Measurements from ENCODE around the gene ROMO1.
"Not testable (repeated sequence)": the region's sequence is repeated elsewhere in the genome, so short reads cannot be mapped to it uniquely, and the experiment has no call there.

Gene ROMO1

DNA sequence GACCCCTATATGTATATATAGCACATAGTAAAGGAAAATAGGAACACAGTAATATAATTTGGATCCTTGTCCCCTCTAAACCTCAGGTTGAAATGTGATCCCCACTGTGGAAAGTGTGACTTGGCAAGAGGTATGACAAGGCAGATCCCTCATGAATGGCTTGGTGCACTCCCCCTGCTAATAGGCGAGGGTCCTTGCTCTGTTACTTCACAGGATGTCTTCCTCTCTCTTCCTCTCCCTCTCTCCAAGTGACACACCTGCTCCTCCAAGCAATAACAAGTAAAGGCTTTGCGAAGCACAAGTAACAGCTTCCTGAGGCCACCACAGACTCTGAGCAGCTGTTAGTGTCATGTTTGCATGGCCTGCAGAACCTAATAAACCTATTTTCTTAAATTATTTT, 16.4 kb downstream of the ROMO1 start:
- TF ChIP-seq, protein P1, sequence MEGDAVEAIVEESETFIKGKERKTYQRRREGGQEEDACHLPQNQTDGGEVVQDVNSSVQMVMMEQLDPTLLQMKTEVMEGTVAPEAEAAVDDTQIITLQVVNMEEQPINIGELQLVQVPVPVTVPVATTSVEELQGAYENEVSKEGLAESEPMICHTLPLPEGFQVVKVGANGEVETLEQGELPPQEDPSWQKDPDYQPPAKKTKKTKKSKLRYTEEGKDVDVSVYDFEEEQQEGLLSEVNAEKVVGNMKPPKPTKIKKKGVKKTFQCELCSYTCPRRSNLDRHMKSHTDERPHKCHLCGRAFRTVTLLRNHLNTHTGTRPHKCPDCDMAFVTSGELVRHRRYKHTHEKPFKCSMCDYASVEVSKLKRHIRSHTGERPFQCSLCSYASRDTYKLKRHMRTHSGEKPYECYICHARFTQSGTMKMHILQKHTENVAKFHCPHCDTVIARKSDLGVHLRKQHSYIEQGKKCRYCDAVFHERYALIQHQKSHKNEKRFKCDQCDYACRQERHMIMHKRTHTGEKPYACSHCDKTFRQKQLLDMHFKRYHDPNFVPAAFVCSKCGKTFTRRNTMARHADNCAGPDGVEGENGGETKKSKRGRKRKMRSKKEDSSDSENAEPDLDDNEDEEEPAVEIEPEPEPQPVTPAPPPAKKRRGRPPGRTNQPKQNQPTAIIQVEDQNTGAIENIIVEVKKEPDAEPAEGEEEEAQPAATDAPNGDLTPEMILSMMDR (IDR thresholded peaks at IDR 0.05): no peak
- Histone ChIP-seq H3K4me1 (ENCODE audit: control insufficient read depth in 1 of 2, insufficient read depth in 1 of 2, low read depth in 1 of 2, low read length in 1 of 2) (no peaks in the 10 kb centered on the region), H3K27me3 (no peaks in the 10 kb centered on the region), H3K27ac (no peak overlapping the region), H3K4me3 (ENCODE audit: low read depth in 1 of 2, low read length in 1 of 2) (no peak overlapping the region), H3K36me3 (peaks cover 100% of the 10 kb centered on the region), H3K9me3 (peaks cover 4% of the 10 kb centered on the region)

DNA sequence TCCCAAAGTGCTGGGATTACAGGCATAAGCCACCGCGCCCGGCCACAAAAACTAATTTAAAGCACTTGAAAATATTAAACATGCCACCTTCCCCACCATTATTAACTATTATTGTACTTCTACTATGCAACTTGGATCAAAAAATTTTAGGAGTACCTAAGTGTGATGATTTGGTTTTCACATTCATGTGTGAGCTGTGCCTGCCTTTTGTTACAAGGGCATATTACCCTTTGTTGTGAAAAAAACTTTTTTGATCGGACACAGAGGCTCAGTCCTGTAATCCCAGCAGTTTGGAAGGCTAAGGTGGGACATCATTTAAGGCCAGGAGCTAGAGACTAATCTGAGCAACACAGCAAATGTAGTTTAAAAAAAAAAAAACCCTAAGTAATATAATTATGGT, 17.1 kb downstream of the ROMO1 start:
- TF ChIP-seq, protein P1 (IDR thresholded peaks at IDR 0.05): no peak
- Histone ChIP-seq H3K4me3 (ENCODE audit: low read depth in 1 of 2, low read length in 1 of 2) (no peak overlapping the region), H3K36me3 (peaks cover 100% of the 10 kb centered on the region), H3K27me3 (no peaks in the 10 kb centered on the region), H3K4me1 (ENCODE audit: control insufficient read depth in 1 of 2, insufficient read depth in 1 of 2, low read depth in 1 of 2, low read length in 1 of 2) (no peaks in the 10 kb centered on the region), H3K9me3 (peaks cover 4% of the 10 kb centered on the region), H3K27ac (no peak overlapping the region)

DNA sequence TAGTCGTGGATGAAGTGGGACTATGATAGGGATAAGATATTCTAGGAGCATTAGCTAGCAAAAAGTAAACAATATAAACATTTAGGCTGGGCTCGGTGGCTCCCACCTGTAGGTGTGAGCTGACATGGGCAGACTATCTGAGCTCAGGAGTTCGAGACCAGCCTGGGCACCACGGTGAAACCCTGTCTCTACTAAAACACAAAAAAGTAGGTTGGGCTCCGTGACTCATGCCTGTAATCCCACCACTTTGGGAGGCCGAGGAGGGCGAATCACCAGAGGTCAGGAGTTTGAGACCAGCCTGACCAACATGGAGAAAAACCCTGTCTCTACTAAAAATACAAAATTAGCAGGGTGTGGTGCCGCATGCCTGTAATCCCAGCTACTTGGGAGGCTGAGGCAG, 19.1 kb downstream of the ROMO1 start:
- H3K36me3 ChIP-seq: peaks cover 100% of the 10 kb centered on the region
- not testable (repeated sequence) for H3K9me3 ChIP-seq; H3K27ac ChIP-seq; H3K27me3 ChIP-seq; H3K4me3 ChIP-seq (ENCODE audit: low read depth in 1 of 2, low read length in 1 of 2); H3K4me1 ChIP-seq (ENCODE audit: control insufficient read depth in 1 of 2, insufficient read depth in 1 of 2, low read depth in 1 of 2, low read length in 1 of 2)

DNA sequence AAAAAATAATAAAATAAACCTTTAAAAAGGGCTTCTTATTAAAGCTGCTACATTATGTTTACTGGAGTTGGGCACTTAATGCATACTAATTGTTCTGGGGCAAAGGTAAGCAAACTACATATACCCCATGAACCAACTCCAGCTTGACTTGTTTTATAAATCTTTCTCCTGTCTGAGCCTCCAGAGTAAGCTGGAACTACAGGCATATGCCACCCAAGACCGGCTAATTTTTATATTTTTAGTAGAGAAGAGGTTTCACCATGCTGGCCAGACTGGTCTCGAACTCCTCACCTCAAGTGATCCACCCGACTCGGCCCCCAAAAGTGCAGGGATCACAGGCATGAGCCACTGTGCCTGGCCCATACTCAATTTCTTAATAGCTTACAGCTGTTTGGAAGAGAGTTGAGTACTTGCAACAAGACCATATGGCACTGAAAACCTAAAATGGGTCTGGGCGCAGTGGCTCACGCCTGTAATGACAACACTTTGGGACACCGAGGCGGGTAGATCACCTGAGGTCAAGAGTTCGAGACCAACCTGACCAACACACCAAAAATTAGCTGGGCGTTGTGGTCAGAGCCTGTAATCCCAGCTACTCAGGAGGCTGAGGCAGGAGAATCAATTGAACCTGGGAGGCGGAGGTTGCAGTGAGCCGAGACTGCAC, 19.9 kb downstream of the ROMO1 start:
- H3K4me3 ChIP-seq (ENCODE audit: low read depth in 1 of 2, low read length in 1 of 2): no peak overlapping the region
- no peak overlapping the region for H3K27ac ChIP-seq
- no peaks in the 10 kb centered on the region for H3K4me1 ChIP-seq (ENCODE audit: control insufficient read depth in 1 of 2, insufficient read depth in 1 of 2, low read depth in 1 of 2, low read length in 1 of 2)
- H3K27me3 ChIP-seq: no peaks in the 10 kb centered on the region
- H3K36me3 ChIP-seq: peaks cover 100% of the 10 kb centered on the region
- TF ChIP-seq, protein P1 (IDR thresholded peaks at IDR 0.05): no peak
- peaks cover 4% of the 10 kb centered on the region for H3K9me3 ChIP-seq

DNA sequence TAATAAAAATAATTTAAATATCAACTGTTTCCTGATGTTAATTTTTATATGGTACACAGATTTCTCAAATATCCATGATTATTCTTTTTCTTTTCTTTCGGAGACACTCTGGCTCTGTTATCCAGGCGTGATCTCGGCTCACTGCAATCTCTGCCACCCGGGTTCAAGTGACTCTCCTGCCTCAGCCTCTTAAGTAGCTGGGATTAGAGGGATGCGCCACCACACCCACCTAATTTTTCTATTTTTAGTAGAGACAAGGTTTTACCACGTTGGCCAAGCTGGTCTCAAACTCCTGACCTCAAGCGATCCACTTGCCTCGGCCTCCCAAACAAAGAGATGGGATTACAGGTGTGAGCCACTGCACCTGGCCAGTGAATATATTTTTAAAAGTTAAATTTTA, 20.5 kb downstream of the ROMO1 start:
- TF ChIP-seq, protein P1 (IDR thresholded peaks at IDR 0.05): no peak
- Histone ChIP-seq H3K27ac (no peak overlapping the region), H3K4me1 (ENCODE audit: control insufficient read depth in 1 of 2, insufficient read depth in 1 of 2, low read depth in 1 of 2, low read length in 1 of 2) (no peaks in the 10 kb centered on the region), H3K27me3 (no peaks in the 10 kb centered on the region), H3K4me3 (ENCODE audit: low read depth in 1 of 2, low read length in 1 of 2) (no peak overlapping the region), H3K36me3 (peaks cover 100% of the 10 kb centered on the region), H3K9me3 (peaks cover 4% of the 10 kb centered on the region)

DNA sequence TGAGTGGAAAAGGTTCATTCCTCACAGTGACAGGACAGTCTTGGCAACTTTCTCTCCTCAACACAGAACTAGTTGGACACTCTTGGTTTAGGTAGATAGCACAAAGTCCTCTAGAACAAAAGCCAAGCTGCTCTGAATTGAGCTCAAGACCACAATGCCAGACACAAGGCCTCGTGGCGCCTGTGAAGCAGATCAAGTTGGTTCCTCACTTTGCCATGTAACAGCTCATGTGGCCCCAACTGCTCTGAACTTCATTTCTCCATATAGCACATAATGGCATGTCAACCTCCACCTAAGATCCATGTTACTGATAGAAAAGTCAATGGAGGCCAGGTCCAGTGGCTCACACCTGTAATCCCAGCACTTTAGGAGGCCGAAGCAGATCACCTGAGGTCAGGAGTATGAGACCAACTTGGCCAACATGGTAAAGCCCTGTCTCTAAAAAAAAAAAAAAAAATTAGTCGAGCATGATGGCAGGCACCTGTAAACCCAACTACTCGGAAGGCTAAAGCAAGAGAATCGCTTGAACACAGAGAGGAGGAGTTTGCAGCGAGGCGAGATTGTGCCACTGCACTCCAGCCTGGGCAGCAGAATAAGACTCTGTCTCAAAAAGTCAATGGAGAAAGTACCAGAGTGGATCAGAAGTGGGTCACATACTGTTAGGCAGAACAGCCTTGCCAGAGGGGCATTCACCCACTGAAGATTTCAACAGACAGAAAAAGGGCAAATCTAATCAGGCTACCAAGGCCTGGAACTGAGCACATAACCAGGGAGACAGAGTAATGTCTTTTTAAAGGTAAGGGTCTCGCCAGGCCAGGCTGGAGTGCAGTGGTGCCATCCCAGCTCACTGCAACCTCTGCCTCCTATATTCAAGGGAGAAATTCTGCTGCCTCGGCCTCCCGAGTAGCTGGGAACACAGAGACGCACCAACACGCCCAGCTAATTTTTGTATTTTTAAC, 21.2 kb downstream of the ROMO1 start:
- Histone ChIP-seq H3K9me3 (peaks cover 4% of the 10 kb centered on the region), H3K36me3 (peaks cover 100% of the 10 kb centered on the region), H3K27me3 (no peaks in the 10 kb centered on the region), H3K4me3 (ENCODE audit: low read depth in 1 of 2, low read length in 1 of 2) (no peak overlapping the region), H3K27ac (no peak overlapping the region), H3K4me1 (ENCODE audit: control insufficient read depth in 1 of 2, insufficient read depth in 1 of 2, low read depth in 1 of 2, low read length in 1 of 2) (no peaks in the 10 kb centered on the region)
- TF ChIP-seq, protein P1 (IDR thresholded peaks at IDR 0.05): no peak

Data from neutrophil (primary cell).